NCI-H1417 treated with DMSO at 0.1 percent for 48 hours (cell line): ENCODE results near the gene SNX2.

Experiments used
- DNase-seq: peaks from one replicate; lab custom pipeline; 2025; lab: John Stamatoyannopoulos, UW

The SNX2 gene

DNA sequence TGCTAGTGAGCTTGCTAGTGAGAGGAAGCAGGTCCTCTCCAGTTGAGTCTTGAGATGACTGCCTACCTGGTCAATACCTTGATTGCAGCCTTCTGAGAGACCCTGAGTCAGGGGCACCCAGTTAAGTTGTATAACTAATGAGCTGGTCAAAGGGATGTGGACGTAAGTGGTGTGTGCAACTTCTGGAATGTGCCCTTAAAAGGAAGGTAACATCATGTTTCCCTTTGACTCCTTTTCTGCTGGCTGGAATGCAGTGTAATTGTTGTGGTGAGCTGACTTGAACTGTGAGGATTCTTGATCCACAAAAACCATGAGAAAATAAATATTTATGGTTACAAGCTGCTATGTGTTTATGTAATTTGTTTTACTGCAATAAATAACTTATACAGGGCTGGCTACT is 2.4 kb upstream of the SNX2 start:
- no peak for DNase-seq

- no peak for DNase-seq
Measured at GRCh38 chr5:122773619-122774018, 1.3 kb upstream of the SNX2 start.

DNA sequence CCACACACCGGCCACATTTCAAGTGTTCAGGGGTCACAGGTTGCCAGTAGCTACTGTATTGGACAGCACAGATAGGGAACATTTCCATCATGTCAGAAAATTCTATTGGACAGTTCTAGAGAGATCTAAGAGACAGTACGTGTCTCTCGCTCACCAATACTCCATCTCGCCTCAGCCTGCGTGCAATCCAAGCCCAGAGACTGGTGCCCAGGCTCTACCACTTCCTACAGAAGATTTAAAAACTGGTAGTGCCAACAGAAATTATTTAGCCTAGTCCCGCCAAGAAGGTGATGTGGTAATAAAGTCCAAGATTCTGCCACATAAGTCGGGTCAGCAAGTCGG is 390 bp upstream of the SNX2 start:
- DNase-seq = no peak

DNA sequence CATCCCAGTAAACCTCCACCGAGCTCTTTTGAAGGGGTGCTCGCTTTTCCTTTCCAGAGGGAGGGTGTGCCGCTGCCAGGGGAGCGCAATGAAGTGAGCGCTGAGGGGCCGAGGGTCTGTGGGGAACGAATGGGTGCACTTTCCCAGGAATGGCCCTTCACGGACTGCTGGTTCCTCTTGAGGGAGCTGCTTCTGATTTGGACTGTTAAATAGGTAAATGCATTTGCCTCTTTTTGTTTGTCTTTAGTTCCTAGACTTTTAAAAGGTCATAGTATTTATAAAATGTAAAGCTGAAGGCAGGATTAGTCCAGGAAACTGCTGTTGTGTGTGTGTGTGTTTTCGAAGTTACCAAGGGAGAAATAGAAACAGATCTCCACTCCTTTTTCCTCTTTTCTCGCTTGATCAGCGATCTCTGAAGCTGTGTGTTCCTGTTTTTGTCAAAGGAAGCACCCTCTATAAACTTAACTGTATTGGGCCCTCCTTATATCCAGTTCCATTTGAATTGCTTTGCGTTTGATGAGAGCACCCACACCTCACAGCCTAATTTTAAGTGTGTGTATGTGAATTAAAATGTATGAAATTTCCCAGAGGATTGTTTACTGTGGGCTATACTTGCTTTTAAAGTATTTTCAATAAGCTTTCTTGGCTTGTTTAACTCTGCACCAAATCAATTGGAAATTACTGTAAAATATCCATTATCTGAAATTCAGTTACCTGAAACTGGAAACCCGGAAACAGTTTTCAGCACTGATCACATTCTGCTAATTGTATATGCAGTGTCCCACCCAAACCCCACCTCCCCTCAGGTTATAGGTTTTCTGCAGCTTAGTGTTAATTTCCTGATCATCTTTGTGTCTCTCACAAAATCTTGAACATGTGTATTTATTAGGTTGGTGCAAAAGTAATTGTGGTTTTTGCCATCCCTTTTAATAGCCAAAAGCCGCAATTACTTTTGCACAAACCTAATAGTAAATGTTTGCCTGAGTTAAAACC is 966 bp downstream of the SNX2 start:
- DNase-seq = no peak

DNA sequence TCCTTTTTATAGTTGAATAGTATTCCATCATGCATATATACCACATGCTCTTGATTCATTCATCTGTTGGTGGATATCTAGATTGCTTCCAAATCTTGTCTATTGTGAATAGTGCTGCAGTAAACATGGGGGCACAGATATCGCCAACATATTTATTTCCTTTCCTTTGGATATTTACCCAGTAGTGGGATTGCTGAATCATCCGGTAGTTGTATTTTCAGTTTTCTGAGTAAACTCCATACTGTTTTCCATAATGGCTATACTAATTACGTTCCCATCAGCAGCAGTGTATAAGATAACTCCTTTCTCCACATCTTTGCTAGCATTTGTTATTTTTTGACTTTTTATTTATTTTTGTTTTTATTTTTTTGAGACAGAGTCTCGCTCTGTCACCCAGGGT is 3.3 kb downstream of the SNX2 start:
- DNase-seq = no peak

DNA sequence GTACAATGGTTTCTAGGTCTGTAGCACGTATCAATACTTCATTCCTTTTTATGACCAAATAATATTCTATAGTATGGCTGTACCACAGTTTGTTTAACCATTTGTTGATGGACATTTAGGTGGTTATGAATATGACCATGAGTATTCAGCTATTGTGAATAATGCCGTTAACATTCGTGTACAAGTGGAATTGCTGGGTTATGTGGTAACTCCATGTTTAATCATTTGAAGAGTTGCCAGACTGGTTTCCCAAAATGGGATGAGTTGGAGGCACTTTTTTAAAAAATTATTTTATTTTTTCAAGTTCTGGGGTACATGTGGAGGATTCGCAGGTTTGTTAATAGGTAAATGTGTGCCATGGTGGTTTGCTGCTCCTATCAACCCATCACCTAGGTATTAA is 4.6 kb downstream of the SNX2 start:
- no peak for DNase-seq

DNA sequence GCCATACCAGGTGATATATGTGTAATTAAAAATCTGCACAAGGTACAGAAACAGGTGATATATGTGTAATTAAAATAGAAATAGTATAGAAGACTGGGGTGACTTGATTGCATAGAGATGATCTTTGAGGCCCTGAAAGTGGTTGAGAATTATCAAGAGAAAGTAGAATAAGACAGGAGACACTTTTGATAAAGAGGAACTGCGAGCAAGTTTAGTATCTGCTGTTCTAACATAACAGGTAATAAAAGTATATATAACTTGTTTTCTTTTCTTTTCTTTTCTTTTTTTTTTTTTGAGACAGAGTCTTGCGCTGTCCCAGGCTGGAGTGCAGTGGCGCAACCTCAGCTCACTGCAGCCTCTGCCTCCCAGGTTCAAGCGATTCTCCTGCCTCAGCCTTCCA is 5.4 kb downstream of the SNX2 start:
- no peak for DNase-seq

DNA sequence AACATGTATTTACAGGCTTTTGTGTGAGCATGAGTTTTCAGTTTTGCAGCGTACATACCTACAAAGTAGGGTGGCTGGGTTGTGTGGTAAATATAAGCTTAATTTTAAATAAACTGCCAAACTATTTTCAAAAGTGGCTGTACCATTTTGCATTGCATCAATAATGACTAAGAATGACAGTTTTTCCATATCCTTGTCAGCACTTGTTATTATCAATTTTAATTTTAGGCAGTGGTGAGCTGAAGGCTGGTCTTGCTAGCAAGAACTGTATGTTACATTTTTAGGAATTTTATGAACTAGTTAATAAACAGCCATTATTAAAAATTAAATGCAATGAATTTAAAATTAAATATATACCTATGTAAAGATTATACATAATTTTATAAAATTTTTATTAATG is 6.6 kb downstream of the SNX2 start:
- no peak for DNase-seq

DNA sequence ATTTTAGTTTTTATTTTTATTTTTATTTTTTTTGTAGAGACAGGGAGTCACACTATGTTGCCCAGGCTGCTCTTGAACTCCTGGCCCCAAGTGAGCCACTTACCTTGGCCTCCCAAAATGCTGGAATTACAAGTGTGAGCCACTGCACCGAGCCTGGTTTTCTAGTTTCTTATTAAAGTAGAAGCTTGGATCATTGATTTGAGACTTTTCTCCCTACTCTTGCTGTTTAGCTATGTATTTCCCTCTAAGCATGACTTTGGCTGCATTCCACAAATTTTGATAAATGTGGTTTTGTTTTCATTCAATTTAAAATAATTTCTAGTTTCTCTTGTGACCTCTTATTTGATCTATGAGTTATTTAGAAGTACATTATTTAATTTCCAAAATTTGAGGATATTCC is 10.4 kb downstream of the SNX2 start:
- no peak for DNase-seq

DNA sequence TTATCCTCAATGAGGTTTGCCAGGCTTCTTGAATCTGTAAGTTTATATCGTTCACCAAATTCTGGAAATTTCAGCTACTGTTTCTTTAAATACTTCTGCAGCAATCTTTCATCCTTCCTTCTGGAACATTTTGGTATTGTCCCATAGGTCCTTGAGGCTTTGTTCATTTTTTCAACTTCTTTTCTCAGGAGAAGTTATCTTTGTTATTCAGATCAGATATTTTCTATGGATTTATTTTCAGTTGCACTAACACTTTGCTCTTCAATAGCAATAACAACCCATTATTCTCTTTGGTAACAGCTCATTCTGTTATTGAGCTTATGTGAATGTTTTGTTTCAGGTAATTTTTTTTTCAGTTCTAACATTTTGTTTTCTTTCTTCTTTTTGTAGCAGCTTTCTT is 13.5 kb downstream of the SNX2 start:
- DNase-seq = no peak

GRCh38 chr5:122788996-122789395 is 14.1 kb downstream of the SNX2 start:
- DNase-seq = no peak

GRCh38 chr5:122789461-122790171 is 14.7 kb downstream of the SNX2 start:
- no peak for DNase-seq

DNA sequence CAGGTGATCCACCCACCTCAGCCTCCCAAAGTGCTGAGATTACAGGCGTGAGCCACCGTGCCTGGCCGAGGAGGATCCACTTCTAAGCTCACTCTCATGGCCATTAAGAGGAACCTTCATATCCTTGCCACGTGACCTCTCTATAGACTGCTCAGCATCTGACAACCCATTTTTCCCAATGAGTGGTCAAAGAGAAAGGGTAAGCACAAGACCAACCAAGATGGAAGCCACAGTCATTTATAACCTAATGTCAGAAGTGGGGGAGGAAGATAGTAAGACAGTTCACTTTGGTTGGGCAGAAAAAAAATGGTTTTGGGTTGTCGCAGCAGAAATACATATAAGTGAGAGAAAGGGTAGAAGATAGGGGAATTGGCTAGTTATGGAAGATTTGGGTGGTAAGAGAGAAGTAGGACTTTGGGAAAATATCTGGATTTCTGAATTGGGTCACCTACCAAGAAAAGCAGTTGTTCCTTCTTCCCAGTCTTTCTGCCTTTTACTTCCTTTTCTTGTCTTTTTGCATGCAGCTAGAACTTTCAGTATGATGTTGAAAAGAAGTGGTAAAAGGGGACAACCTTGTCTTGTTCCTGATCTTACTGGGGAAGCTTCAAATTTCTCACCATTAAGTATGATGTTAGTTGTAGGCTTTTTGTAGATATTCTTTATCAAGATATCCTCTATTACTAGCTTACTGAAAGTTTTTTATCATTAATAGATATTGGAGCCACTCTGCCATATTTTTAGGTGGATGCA is 15.6 kb downstream of the SNX2 start:
- DNase-seq = no peak

DNA sequence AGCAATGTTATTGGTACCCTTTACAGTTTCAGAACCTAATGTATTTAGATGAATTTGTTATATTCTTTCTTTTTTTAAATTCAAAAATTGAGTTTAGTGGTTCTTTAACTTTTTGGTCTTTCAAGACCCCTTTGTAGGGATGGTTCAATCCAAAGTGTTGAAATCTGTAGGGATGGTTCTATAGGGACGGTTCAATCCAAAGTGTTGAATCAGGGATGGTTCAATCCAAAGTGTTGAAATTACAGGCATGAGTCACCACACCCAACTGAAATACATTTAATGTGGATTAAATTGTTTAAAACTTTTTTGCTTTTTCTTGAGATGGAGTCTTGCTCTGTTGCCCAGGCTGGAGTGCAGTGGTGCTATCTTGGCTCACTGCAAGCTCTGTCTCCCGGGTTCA is 30.6 kb downstream of the SNX2 start:
- DNase-seq = no peak

DNA sequence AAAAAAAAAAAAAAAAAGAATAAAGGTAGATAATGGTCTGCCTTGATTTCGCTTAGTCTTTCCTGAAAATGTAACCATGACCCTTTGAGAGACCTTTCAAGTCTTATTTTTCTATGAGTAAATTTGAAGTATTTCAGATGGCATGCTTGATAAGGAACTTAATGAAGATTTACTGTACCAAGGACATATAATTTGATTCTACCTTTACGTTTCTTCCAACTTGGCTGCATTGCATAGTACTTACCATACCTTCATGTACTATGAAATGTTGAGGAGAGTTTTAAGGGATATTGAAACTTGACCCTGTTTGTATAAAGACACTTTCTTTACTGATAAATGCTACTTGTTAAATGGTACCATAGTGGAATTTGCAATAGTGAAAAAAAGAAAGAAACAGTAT is 35.5 kb downstream of the SNX2 start:
- no peak for DNase-seq

GRCh38 chr5:122815218-122815767 is 40.4 kb downstream of the SNX2 start:
- DNase-seq = no peak

DNA sequence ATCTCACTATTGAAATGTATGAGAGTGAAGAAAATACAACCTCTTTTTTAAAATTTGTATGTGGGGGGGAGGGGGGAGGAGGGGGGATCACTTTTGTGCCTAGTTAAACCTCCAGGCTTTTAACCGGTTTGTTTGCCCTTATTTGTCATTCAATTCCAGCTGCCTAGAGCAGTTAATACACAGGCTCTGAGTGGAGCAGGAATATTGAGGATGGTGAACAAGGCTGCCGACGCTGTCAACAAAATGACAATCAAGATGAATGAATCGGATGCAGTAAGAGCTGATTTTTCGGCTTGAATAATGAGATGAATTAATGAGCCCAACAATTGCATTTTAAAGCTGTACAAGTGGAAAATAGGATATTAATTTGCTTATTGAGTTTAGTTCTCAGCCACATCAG is 41.9 kb downstream of the SNX2 start:
- peak; percentile 28 for DNase-seq

DNA sequence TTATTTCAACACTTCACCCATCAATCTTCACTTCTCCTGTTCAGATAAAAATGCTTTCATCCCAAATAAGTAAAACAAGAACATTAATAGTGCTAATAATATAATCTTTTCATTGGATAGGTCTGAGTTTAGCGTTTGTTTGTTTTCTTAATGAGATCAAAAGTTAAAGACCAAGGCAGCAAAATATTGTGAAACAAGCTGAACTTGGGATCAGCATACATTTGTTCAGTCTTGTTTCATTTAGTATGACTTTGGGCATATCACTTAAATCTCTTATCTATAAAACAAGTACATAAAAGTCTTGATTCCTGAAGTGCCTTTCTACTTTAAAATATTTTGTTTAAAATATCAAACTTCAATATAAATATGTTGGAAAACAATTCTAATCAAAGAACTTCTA is 57.1 kb downstream of the SNX2 start:
- no peak for DNase-seq

DNA sequence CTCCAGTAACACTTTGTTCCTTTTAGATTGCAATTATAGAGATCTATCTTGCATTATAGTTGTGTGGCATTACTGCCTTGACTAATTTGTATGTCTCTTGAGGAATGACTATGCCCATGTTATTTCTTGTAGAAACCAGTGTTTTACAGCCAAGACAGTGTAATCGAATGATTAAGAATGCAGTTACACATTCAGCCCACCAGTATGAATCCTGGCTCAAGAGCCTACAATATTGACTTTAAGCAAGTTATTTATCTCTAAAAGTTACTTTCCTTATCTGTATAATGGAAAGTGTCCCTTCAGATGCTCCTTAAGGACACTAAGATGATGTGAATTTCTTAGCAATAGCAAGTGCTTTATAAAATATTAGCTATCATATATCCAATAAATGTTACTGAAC is 60.8 kb downstream of the SNX2 start:
- DNase-seq = no peak

GRCh38 chr5:122836947-122837346 is 62.1 kb downstream of the SNX2 start:
- DNase-seq = no peak

GRCh38 chr5:122839731-122840130 is 64.9 kb downstream of the SNX2 start:
- DNase-seq = no peak

DNA sequence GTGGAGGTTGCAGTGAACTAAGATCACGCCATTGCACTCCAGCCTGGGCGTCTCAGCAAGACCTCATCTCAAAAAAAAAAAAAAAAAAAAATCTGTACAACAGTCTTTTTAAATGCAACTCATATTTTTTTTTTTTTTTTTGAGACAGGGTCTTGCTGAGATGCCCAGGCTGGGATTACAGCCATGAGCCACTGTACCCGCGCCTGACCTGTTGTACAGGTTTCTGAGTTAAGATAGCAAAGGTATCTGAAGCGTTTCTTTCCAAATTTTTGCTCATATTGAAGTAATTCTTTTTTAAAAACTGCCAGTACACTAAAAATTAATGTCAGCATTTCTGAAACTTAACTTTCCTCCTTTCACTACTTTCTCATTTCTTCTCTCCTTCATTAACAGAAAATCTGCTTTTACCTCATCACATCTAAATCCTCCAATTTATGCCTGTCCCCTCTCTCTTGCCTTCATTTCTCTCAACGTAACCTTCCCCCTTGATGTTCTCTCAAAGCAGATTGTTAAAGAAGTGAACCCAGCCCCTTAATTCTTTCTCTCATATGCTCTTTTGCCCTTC is 67.2 kb downstream of the SNX2 start:
- DNase-seq = no peak
